PFSK-1 (cell line): ENCODE measurements around the gene SIPA1L3.

Experiments used
- SIN3A ChIP-seq: IDR thresholded peaks from 2 replicates; pipeline ENCODE4 v1.6.1; 2012; ENCODE audit warnings: mild to moderate bottlenecking, low read length, moderate library complexity, borderline replicate concordance; ENCODE audit not compliant: insufficient read depth
- TF ChIP-seq, protein P1 (sequence below), 2 experiments: IDR thresholded peaks; 2 replicates each; pipeline versions ENCODE4 v1.6.1 to v1.8.0; 2011 to 2012; ENCODE audit warnings: low read depth in 2 of 2, low read length in 2 of 2, control low read depth in 1 of 2, inconsistent platforms in 1 of 2, mild to moderate bottlenecking in 1 of 2, moderate library complexity in 1 of 2; ENCODE audit not compliant: insufficient read depth in 1 of 2

DNA sequence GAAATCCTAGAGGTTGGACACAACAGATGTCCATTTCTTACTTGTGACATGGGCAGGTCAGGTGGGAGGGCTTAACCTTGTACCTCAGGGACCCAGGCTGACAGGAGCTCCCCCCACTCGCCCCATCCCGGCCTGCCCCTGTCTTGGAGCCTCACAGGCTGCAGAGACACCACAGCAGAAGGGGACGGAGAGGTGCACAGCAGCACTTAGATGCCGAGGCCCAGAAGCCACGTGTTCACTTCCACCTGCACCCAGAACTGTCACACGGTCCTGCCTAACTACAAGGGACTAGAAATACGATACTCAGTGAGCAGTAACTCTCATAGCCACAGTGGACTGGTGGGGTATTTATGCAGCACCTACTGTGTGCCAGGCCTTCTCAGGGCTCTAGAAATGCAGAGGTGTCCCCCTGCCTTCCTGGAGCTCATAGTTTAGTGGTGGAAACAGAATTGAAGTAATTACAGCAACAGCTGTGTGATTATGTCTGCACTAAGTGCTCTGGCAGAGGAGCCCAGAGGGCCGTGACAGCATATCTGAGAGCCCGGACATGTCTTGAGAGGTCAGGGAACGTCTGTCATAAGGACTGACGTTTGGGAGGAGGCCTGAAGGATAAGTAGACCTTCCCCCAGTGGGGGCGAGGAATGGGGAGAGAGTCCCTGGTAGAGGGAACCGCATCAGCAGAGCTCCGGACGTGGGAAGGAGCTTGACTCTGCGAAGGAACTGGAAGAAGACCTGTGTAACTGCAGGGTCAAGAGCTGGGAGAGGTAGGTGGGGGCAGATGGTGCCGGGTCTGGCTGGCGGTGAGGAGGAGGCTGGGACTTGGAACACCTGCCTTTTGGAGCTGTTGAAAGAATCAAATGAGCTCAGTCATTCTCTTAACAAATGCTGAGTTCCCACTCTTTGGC is 130.0 kb downstream of the SIPA1L3 start:
- TF ChIP-seq SIN3A, result no peak
- TF ChIP-seq, protein P1, sequence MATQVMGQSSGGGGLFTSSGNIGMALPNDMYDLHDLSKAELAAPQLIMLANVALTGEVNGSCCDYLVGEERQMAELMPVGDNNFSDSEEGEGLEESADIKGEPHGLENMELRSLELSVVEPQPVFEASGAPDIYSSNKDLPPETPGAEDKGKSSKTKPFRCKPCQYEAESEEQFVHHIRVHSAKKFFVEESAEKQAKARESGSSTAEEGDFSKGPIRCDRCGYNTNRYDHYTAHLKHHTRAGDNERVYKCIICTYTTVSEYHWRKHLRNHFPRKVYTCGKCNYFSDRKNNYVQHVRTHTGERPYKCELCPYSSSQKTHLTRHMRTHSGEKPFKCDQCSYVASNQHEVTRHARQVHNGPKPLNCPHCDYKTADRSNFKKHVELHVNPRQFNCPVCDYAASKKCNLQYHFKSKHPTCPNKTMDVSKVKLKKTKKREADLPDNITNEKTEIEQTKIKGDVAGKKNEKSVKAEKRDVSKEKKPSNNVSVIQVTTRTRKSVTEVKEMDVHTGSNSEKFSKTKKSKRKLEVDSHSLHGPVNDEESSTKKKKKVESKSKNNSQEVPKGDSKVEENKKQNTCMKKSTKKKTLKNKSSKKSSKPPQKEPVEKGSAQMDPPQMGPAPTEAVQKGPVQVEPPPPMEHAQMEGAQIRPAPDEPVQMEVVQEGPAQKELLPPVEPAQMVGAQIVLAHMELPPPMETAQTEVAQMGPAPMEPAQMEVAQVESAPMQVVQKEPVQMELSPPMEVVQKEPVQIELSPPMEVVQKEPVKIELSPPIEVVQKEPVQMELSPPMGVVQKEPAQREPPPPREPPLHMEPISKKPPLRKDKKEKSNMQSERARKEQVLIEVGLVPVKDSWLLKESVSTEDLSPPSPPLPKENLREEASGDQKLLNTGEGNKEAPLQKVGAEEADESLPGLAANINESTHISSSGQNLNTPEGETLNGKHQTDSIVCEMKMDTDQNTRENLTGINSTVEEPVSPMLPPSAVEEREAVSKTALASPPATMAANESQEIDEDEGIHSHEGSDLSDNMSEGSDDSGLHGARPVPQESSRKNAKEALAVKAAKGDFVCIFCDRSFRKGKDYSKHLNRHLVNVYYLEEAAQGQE (IDR thresholded peaks at IDR 0.05; ENCODE audit: insufficient read depth in 1 of 2, low read depth in 2 of 2, low read length in 2 of 2), result no peak
